ENCODE results near the gene NEDD4.
"Not testable (repeated sequence)": the region's sequence is repeated elsewhere in the genome, so short reads cannot be mapped to it uniquely, and the experiment has no call there.

The NEDD4 gene

DNA sequence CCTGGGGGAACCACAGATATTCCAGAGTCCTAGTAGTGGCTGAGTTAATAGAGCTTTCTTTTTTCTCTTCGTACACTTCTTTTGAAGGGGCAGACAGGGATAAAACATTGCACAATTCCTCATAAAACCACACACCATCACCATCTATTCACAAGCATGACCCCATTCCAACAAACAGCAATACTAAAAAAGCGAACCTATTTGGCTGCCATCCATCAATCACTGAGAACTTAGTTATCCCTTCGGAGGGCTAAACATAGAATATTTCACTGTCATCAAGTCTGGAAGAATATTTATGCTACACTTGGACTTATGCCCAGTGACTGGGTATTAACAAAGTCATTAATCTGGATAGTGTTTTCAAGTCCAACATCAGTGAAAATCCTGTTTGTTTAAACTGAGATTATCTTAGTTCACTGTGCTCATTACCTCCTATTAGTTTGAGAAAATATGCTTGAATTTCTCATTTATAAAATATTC is 170.2 kb downstream of the NEDD4 start:
- no peaks in the 10 kb centered on the region for H3F3A ChIP-seq (ENCODE audit: insufficient read depth, low read length)
- H3K9me3 ChIP-seq (ENCODE audit: low read length) = no peaks in the 10 kb centered on the region
- no peak overlapping the region for H3K27ac ChIP-seq (ENCODE audit: low read depth, low read length, poor library complexity, severe bottlenecking)
- no peaks in the 10 kb centered on the region for H3K36me3 ChIP-seq (ENCODE audit: insufficient read depth, low read length)
- H3K4me3 ChIP-seq (ENCODE audit: low read depth, low read length, poor library complexity, severe bottlenecking) = no peak overlapping the region
- H3K9ac ChIP-seq (ENCODE audit: low read length) = no peak overlapping the region
- H3K4me1 ChIP-seq (ENCODE audit: insufficient read depth, low read length, severe bottlenecking) = no peaks in the 10 kb centered on the region
- H3K27me3 ChIP-seq (ENCODE audit: insufficient read depth, low read length) = peaks cover 4% of the 10 kb centered on the region; the same call in 1 of the 2 replicates
- H2AFZ ChIP-seq (ENCODE audit: low read length) = no peak overlapping the region
- TF ChIP-seq, protein P1, sequence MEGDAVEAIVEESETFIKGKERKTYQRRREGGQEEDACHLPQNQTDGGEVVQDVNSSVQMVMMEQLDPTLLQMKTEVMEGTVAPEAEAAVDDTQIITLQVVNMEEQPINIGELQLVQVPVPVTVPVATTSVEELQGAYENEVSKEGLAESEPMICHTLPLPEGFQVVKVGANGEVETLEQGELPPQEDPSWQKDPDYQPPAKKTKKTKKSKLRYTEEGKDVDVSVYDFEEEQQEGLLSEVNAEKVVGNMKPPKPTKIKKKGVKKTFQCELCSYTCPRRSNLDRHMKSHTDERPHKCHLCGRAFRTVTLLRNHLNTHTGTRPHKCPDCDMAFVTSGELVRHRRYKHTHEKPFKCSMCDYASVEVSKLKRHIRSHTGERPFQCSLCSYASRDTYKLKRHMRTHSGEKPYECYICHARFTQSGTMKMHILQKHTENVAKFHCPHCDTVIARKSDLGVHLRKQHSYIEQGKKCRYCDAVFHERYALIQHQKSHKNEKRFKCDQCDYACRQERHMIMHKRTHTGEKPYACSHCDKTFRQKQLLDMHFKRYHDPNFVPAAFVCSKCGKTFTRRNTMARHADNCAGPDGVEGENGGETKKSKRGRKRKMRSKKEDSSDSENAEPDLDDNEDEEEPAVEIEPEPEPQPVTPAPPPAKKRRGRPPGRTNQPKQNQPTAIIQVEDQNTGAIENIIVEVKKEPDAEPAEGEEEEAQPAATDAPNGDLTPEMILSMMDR (IDR thresholded peaks at IDR 0.05; ENCODE audit: low read length) = no peak
- no peak for TF ChIP-seq EZH2 (IDR thresholded peaks at IDR 0.05; ENCODE audit: borderline replicate concordance, low read length)
- no peaks in the 10 kb centered on the region for H4K20me1 ChIP-seq (ENCODE audit: insufficient read depth, low read length)
- no peak overlapping the region for H3K4me2 ChIP-seq (ENCODE audit: low read length)
- H3K9me2 ChIP-seq (ENCODE audit: low read depth, low read length) = no peaks in the 10 kb centered on the region
- H3K79me2 ChIP-seq (ENCODE audit: insufficient read depth, low read length) = no peaks in the 10 kb centered on the region

DNA sequence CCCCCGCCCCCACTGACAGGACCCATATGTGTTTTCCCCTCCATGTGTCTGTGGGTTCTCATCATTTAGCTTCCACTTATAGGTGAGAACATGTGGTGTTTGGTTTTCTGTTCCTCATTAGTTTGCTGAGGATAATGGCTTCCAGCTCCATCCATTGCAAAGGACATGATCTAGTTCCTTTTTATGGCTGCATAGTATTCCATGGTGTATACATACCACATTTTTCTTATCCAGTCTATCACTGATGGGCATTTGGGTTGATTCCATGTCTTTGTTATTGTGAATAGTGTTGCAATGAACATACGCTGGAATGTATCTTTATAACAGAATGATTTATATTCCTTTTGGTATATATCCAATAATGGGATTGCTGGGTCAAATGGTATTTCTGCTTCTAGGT is 171.7 kb downstream of the NEDD4 start:
- H3K4me1 ChIP-seq (ENCODE audit: insufficient read depth, low read length, severe bottlenecking); H3F3A ChIP-seq (ENCODE audit: insufficient read depth, low read length); H2AFZ ChIP-seq (ENCODE audit: low read length); H3K36me3 ChIP-seq (ENCODE audit: insufficient read depth, low read length); H3K27me3 ChIP-seq (ENCODE audit: insufficient read depth, low read length); H3K9me2 ChIP-seq (ENCODE audit: low read depth, low read length); H3K4me2 ChIP-seq (ENCODE audit: low read length); H3K27ac ChIP-seq (ENCODE audit: low read depth, low read length, poor library complexity, severe bottlenecking); H4K20me1 ChIP-seq (ENCODE audit: insufficient read depth, low read length); H3K4me3 ChIP-seq (ENCODE audit: low read depth, low read length, poor library complexity, severe bottlenecking); H3K9ac ChIP-seq (ENCODE audit: low read length); H3K79me2 ChIP-seq (ENCODE audit: insufficient read depth, low read length); H3K9me3 ChIP-seq (ENCODE audit: low read length): not testable (repeated sequence)

DNA sequence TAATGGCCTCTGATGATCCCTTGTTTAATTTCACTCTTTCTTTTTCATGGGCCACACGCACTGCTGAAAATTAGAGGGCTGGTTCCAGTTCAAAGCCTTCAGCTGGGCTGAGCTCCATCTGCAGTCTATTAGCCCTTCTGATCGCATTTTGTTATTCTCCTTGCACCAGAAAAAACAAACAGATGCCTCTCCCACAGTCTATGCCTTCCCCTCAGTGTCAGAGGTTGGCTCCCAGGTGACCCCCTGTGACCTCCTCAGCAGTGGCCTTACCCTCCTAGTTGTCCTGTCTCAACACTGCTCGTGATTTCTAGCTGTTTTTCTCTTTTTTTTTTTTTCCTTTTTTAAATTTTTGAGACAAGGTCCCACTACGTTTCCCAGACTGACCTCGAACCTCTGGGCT is 173.4 kb downstream of the NEDD4 start:
- H3K9me2 ChIP-seq (ENCODE audit: low read depth, low read length) = no peaks in the 10 kb centered on the region
- H3K4me1 ChIP-seq (ENCODE audit: insufficient read depth, low read length, severe bottlenecking) = no peaks in the 10 kb centered on the region
- H3K4me2 ChIP-seq (ENCODE audit: low read length) = no peak overlapping the region
- H3K4me3 ChIP-seq (ENCODE audit: low read depth, low read length, poor library complexity, severe bottlenecking) = no peak overlapping the region
- H3K27ac ChIP-seq (ENCODE audit: low read depth, low read length, poor library complexity, severe bottlenecking) = no peak overlapping the region
- H3F3A ChIP-seq (ENCODE audit: insufficient read depth, low read length) = no peaks in the 10 kb centered on the region
- no peaks in the 10 kb centered on the region for H4K20me1 ChIP-seq (ENCODE audit: insufficient read depth, low read length)
- no peak overlapping the region for H3K9ac ChIP-seq (ENCODE audit: low read length)
- H3K36me3 ChIP-seq (ENCODE audit: insufficient read depth, low read length) = no peaks in the 10 kb centered on the region
- no peaks in the 10 kb centered on the region for H3K79me2 ChIP-seq (ENCODE audit: insufficient read depth, low read length)
- no peak for TF ChIP-seq EZH2 (IDR thresholded peaks at IDR 0.05; ENCODE audit: borderline replicate concordance, low read length)
- TF ChIP-seq, protein P1 (IDR thresholded peaks at IDR 0.05; ENCODE audit: low read length) = no peak
- H3K9me3 ChIP-seq (ENCODE audit: low read length) = no peaks in the 10 kb centered on the region
- peaks cover 4% of the 10 kb centered on the region; the same call in 1 of the 2 replicates for H3K27me3 ChIP-seq (ENCODE audit: insufficient read depth, low read length)
- no peak overlapping the region for H2AFZ ChIP-seq (ENCODE audit: low read length)

DNA sequence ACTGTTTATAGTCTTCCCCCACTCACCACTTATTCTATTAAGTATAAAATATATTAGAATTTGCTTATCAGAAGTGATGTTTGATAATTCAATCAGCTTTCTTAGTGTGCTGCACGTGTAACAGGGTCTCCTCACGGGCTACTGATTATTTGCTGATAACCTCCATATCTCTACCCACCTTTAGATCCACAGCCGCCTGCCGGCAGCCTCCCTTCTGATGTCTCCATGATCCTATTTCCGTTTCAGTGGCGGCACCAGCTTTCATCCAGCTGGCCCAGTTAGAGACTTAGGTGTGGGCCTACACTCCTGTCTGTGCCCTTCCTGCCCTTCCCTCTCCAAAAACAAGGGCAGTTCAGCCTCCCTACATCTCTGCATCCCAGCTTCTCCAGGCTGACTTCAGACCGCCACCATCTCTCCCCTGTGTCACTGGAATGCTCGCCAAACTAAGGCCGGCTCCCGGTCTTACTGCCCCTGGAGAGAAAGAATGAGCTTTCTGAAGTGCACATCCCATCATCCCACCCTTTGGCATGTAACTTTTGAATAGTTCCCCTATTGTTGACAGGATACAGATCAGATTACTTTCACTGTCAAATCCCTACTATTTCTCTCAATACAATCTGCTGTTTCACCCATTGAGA is 173.9 kb downstream of the NEDD4 start:
- peaks cover 4% of the 10 kb centered on the region; the same call in 1 of the 2 replicates for H3K27me3 ChIP-seq (ENCODE audit: insufficient read depth, low read length)
- H3K4me1 ChIP-seq (ENCODE audit: insufficient read depth, low read length, severe bottlenecking) = no peaks in the 10 kb centered on the region
- no peaks in the 10 kb centered on the region for H3K36me3 ChIP-seq (ENCODE audit: insufficient read depth, low read length)
- no peak overlapping the region for H3K27ac ChIP-seq (ENCODE audit: low read depth, low read length, poor library complexity, severe bottlenecking)
- no peak overlapping the region for H3K4me2 ChIP-seq (ENCODE audit: low read length)
- H3K9me2 ChIP-seq (ENCODE audit: low read depth, low read length) = no peaks in the 10 kb centered on the region
- H3K4me3 ChIP-seq (ENCODE audit: low read depth, low read length, poor library complexity, severe bottlenecking) = no peak overlapping the region
- no peak overlapping the region for H2AFZ ChIP-seq (ENCODE audit: low read length)
- H3K9ac ChIP-seq (ENCODE audit: low read length) = no peak overlapping the region
- no peaks in the 10 kb centered on the region for H3F3A ChIP-seq (ENCODE audit: insufficient read depth, low read length)
- H3K79me2 ChIP-seq (ENCODE audit: insufficient read depth, low read length) = no peaks in the 10 kb centered on the region
- H4K20me1 ChIP-seq (ENCODE audit: insufficient read depth, low read length) = no peaks in the 10 kb centered on the region
- no peaks in the 10 kb centered on the region for H3K9me3 ChIP-seq (ENCODE audit: low read length)
- TF ChIP-seq, protein P1 (IDR thresholded peaks at IDR 0.05; ENCODE audit: low read length) = no peak
- TF ChIP-seq EZH2 (IDR thresholded peaks at IDR 0.05; ENCODE audit: borderline replicate concordance, low read length) = no peak

Measured in OCI-LY1 (cell line).